H1 (cell line): ENCODE measurements around the gene GINS3. TPM values are rescaled to one million over a fixed set of nuclear protein-coding genes. Genes with fewer than 3 reads are reported as not detected.

Source experiments
- CTCF ChIA-PET: fragments of 300-600 bp; sonication (Branson Sonifier 250); formaldehyde crosslinking; loops from one replicate; lab custom pipeline; 2021; ENCODE audit not compliant: partially characterized antibody; lab: Charles Lee
- POLR2A ChIA-PET: fragments of 300-600 bp; sonication (Branson Sonifier 250); formaldehyde crosslinking; loops from one replicate; lab custom pipeline; 2021; ENCODE audit warnings: inconsistent platforms; ENCODE audit not compliant: partially characterized antibody; lab: Charles Lee
- DNase-seq, 2 experiments: peaks; one replicate each; pipeline versions ENCODE4 v3.0.0 to v3.0.0-alpha.2; 2010 to 2022; ENCODE audit warnings: low spot score in 2 of 2, low read depth in 1 of 2, mixed read lengths in 1 of 2
- FAIRE-seq: peaks from 2 replicates; lab custom pipeline; 2011; peaks lifted over from hg19 to GRCh38; lab: Jason Lieb, UNC
- H2AFZ ChIP-seq: 2 replicates; pipeline ENCODE4 v1.8.1; 2012; ENCODE audit warnings: low read length, inconsistent platforms
- H2AK5ac ChIP-seq: 2 replicates; pipeline ENCODE4 v1.6.1; 2013; ENCODE audit warnings: low read depth, low read length
- H2BK120ac ChIP-seq: replicated peaks from 2 replicates; pipeline ENCODE3; 2013; ENCODE audit warnings: low read depth, low read length, inconsistent platforms
- H2BK12ac ChIP-seq: 2 replicates; pipeline ENCODE4 v1.6.1; 2013; ENCODE audit warnings: low read depth, low read length
- H2BK15ac ChIP-seq: 2 replicates; pipeline ENCODE4 v1.6.1; 2013; ENCODE audit warnings: low read length
- H2BK20ac ChIP-seq: 2 replicates; pipeline ENCODE4 v1.6.1; 2013; ENCODE audit warnings: low read length
- H2BK5ac ChIP-seq: 2 replicates; pipeline ENCODE4 v1.6.1; 2013; ENCODE audit warnings: low read depth, low read length
- H3K14ac ChIP-seq: 2 replicates; pipeline ENCODE4 v1.6.1; 2013; ENCODE audit warnings: inconsistent platforms; ENCODE audit not compliant: insufficient read length
- H3K18ac ChIP-seq: 2 replicates; pipeline ENCODE4 v1.6.1; 2013; ENCODE audit warnings: low read length; ENCODE audit errors: extremely low read depth
- H3K23ac ChIP-seq: 2 replicates; pipeline ENCODE4 v1.6.1; 2013; ENCODE audit warnings: inconsistent platforms; ENCODE audit not compliant: insufficient read length
- H3K23me2 ChIP-seq: 2 replicates; pipeline ENCODE4 v1.6.1; 2013; ENCODE audit warnings: low read depth, low read length
- H3K27ac ChIP-seq: 2 replicates; pipeline ENCODE4 v1.6.1; 2011; ENCODE audit warnings: low read depth, low read length, inconsistent platforms
- H3K27me3 ChIP-seq, 4 experiments: replicated peaks in 1 of 4; 1 replicate in 1 of 4; 2 replicates in 3 of 4; pipeline versions ENCODE4 v1.6.1 to v1.8.1; 2011 to 2013; ENCODE audit warnings: low read length in 3 of 4, mild to moderate bottlenecking in 3 of 4, inconsistent platforms in 2 of 4, mixed read lengths in 2 of 4, moderate library complexity in 1 of 4; ENCODE audit not compliant: control insufficient read depth in 3 of 4, insufficient read depth in 3 of 4; ENCODE audit errors: extremely low read depth in 1 of 4
- H3K36me3 ChIP-seq, 4 experiments: 2 replicates each; pipeline versions ENCODE4 v1.6.1 to v1.8.1; 2011 to 2013; ENCODE audit warnings: mild to moderate bottlenecking in 4 of 4, low read length in 3 of 4, moderate library complexity in 2 of 4, control low read depth in 1 of 4, inconsistent platforms in 1 of 4; ENCODE audit not compliant: insufficient read depth in 4 of 4, control insufficient read depth in 2 of 4
- H3K4ac ChIP-seq: replicated peaks from 2 replicates; pipeline ENCODE3; 2013; ENCODE audit warnings: low read length, low read depth, mixed read lengths, inconsistent platforms; ENCODE audit not compliant: insufficient read length
- H3K4me1 ChIP-seq, 4 experiments: replicated peaks in 1 of 4; 1 replicate in 1 of 4; 2 replicates in 3 of 4; pipeline versions ENCODE4 v1.6.1 to v1.8.1; 2011 to 2013; ENCODE audit warnings: low read length in 3 of 4, inconsistent platforms in 2 of 4, mixed read lengths in 1 of 4; ENCODE audit not compliant: insufficient read depth in 4 of 4, control insufficient read depth in 3 of 4
- H3K4me2 ChIP-seq, 2 experiments: 2 replicates each; pipeline versions ENCODE4 v1.6.1 to v1.8.1; 2011 to 2013; ENCODE audit warnings: low read depth in 2 of 2, low read length in 2 of 2, control low read depth in 1 of 2, inconsistent platforms in 1 of 2, mild to moderate bottlenecking in 1 of 2; ENCODE audit not compliant: insufficient read depth in 1 of 2
- H3K4me3 ChIP-seq, 4 experiments: fragments of 200-600, 300-600 bp in 1 of 4; sonication (generic), shearing (Covaris generic), sonication (Bioruptor Twin) in 1 of 4; 2 replicates each; pipeline versions ENCODE4 v1.5.1 to v1.8.1; 2011 to 2016; ENCODE audit warnings: low read length in 4 of 4, low read depth in 3 of 4, control low read depth in 2 of 4, inconsistent platforms in 2 of 4, mild to moderate bottlenecking in 2 of 4, mixed read lengths in 1 of 4, moderate library complexity in 1 of 4; ENCODE audit not compliant: insufficient read depth in 2 of 4; ENCODE audit errors: extremely low read depth in 1 of 4
- H3K56ac ChIP-seq: replicated peaks from 2 replicates; pipeline ENCODE3; 2013; ENCODE audit warnings: low read depth, mild to moderate bottlenecking, mixed read lengths, low read length, inconsistent platforms; ENCODE audit not compliant: insufficient read length
- H3K79me1 ChIP-seq: 2 replicates; pipeline ENCODE4 v1.6.1; 2013; ENCODE audit warnings: low read depth, low read length, control low read depth
- H3K79me2 ChIP-seq, 2 experiments: 2 replicates each; pipeline versions ENCODE4 v1.6.1 to v1.8.1; 2012 to 2013; ENCODE audit warnings: low read length in 2 of 2, mild to moderate bottlenecking in 2 of 2, inconsistent platforms in 1 of 2; ENCODE audit not compliant: insufficient read depth in 2 of 2, control insufficient read depth in 1 of 2
- H3K9ac ChIP-seq, 4 experiments: replicated peaks in 1 of 4; 1 replicate in 1 of 4; 2 replicates in 3 of 4; pipeline versions ENCODE4 v1.6.1 to v1.8.1; 2011 to 2013; ENCODE audit warnings: low read depth in 3 of 4, low read length in 3 of 4, control low read depth in 2 of 4, mild to moderate bottlenecking in 2 of 4, moderate library complexity in 2 of 4, inconsistent platforms in 1 of 4; ENCODE audit errors: extremely low read depth in 1 of 4
- H3K9me3 ChIP-seq, 2 experiments: 2 replicates each; pipeline versions ENCODE4 v1.6.1 to v1.8.1; 2012 to 2013; ENCODE audit warnings: mild to moderate bottlenecking in 2 of 2, moderate library complexity in 2 of 2, control low read depth in 1 of 2, inconsistent platforms in 1 of 2, low read depth in 1 of 2, low read length in 1 of 2, mixed read lengths in 1 of 2; ENCODE audit not compliant: insufficient read depth in 2 of 2
- H4K20me1 ChIP-seq, 2 experiments: replicated peaks in 1 of 2; 2 replicates each; pipeline versions ENCODE3 to v1.8.1; 2011 to 2013; ENCODE audit warnings: inconsistent platforms in 2 of 2, low read length in 2 of 2, mild to moderate bottlenecking in 1 of 2; ENCODE audit not compliant: insufficient read depth in 2 of 2, control insufficient read depth in 1 of 2
- H4K5ac ChIP-seq: 2 replicates; pipeline ENCODE4 v1.6.1; 2013; ENCODE audit warnings: low read length, low read depth, mixed read lengths, inconsistent platforms; ENCODE audit not compliant: insufficient read length
- H4K8ac ChIP-seq: 2 replicates; pipeline ENCODE4 v1.8.0; 2013; ENCODE audit warnings: mild to moderate bottlenecking, moderate library complexity, low read length, inconsistent platforms; ENCODE audit not compliant: insufficient read depth; ENCODE audit errors: extremely low read depth
- H4K91ac ChIP-seq: replicated peaks from 2 replicates; pipeline ENCODE3; 2013; ENCODE audit warnings: low read length, mixed read lengths, inconsistent platforms; ENCODE audit not compliant: insufficient read length
- CHD1 ChIP-seq: IDR thresholded peaks from 2 replicates; pipeline ENCODE4 v1.6.1; 2012; ENCODE audit warnings: low read depth, low read length, improper control_type of control experiment
- KDM1A ChIP-seq: fragments of 200-600, 300-600 bp; sonication (generic); IDR thresholded peaks from 2 replicates; pipeline ENCODE4 v1.7.1; 2016; ENCODE audit warnings: mild to moderate bottlenecking, low read length, borderline replicate concordance
- POLR2A ChIP-seq, 2 experiments: IDR thresholded peaks; 1 replicate in 1 of 2; 2 replicates in 1 of 2; pipeline ENCODE4 v1.6.1; 2011; ENCODE audit warnings: low read depth in 2 of 2, low read length in 2 of 2, mild to moderate bottlenecking in 2 of 2; ENCODE audit errors: control extremely low read depth in 1 of 2
- SP1 ChIP-seq: IDR thresholded peaks from 2 replicates; pipeline ENCODE4 v1.6.1; 2011; ENCODE audit warnings: low read depth, low read length
- TEAD4 ChIP-seq: IDR thresholded peaks from 2 replicates; pipeline ENCODE4 v1.6.1; 2012; ENCODE audit warnings: low read depth, low read length, inconsistent platforms, mixed read lengths
- WGBS, 2 experiments: shearing (Covaris generic) in 1 of 2; methylation state at CpG; one replicate each; pipeline versions ENCODE4 v1.1.6 to v1.1.7; 2013 to 2015; ENCODE audit warnings: low lambda C conversion rate in 2 of 2, mixed read lengths in 2 of 2, inconsistent platforms in 1 of 2, low coverage in 1 of 2, missing lambda C conversion rate in 1 of 2; ENCODE audit not compliant: insufficient replicate concordance in 2 of 2, insufficient coverage in 1 of 2, insufficient read length in 1 of 2; ENCODE audit errors: extremely low coverage in 1 of 2, missing lambda C conversion rate in 1 of 2; 5-methylcytosine and 5-hydroxymethylcytosine counted together
- polyA plus RNA-seq, 7 experiments: library from polyadenylated mRNA; depleted of rRNA in 3 of 7; stranded (reverse) in 5 of 7; unstranded in 2 of 7; fragments of >200 nt in 5 of 7; fragments of 200-250 nt in 2 of 7; gene quantifications; 1 replicate in 5 of 7; 2 replicates in 1 of 7; 4 replicates in 1 of 7; pipeline versions ENCODE4 v1.2.1 to v1.2.3, GENCODE V29; 2011 to 2013; ENCODE audit warnings: missing spikeins in 2 of 7, mixed read lengths in 2 of 7
- total RNA-seq: library from RNA; stranded (reverse); fragmentation: NEBNext Ultra II Directional; extraction: Animal tissue kit (Norgen Biotek cat#: 25700); gene quantifications from 2 replicates; pipeline ENCODE4 v1.2.1, GENCODE V29; 2021

The GINS3 gene
- total and polyA plus RNA-seq, 2 of the 8 experiments (the other 6 are each of a cell fraction or from before 2014, with no cell fraction given): 12.9 to 15.4 TPM

GRCh38 chr16:58440131-58440530, 47.9 kb downstream of the GINS3 start:
- H2AFZ ChIP-seq: no peak overlapping the region
- CTCF ChIA-PET: no interaction called here
- H3K36me3 ChIP-seq: no peaks in the 10 kb centered on the region
- no peaks in the 10 kb centered on the region for H3K9me3 ChIP-seq
- no peak overlapping the region for H2BK15ac ChIP-seq
- H3K4me3 ChIP-seq: no peak overlapping the region
- DNase-seq: no peak
- H3K18ac ChIP-seq: no peak overlapping the region
- no peak overlapping the region for H2BK20ac ChIP-seq
- no peak overlapping the region for H3K9ac ChIP-seq
- no peak overlapping the region for H2BK120ac ChIP-seq
- H3K27me3 ChIP-seq: no peaks in the 10 kb centered on the region
- no peak overlapping the region for H2BK5ac ChIP-seq
- H3K14ac ChIP-seq: no peak overlapping the region
- H3K23ac ChIP-seq: no peak overlapping the region
- no peaks in the 10 kb centered on the region for H3K79me2 ChIP-seq
- FAIRE-seq: no peak
- no peak overlapping the region for H2AK5ac ChIP-seq
- no peaks in the 10 kb centered on the region for H3K79me1 ChIP-seq
- H3K4me2 ChIP-seq: no peak overlapping the region
- H4K5ac ChIP-seq: no peak overlapping the region
- no peak overlapping the region for H3K56ac ChIP-seq
- H4K20me1 ChIP-seq: no peaks in the 10 kb centered on the region
- H4K91ac ChIP-seq: no peak overlapping the region
- H3K27ac ChIP-seq: no peak overlapping the region
- WGBS, 2 experiments: 92% methylated on average over 3 of the region's 3 CpGs; no CpG with 5 or more reads in 1 of the 2 experiments
- no peak overlapping the region for H4K8ac ChIP-seq
- TF ChIP-seq SP1: no peak
- no peak for TF ChIP-seq KDM1A
- TF ChIP-seq CHD1: no peak
- no peak for TF ChIP-seq TEAD4
- TF ChIP-seq POLR2A (IDR thresholded peaks at IDR 0.05; ENCODE audit: control extremely low read depth in 1 of 2, low read depth in 2 of 2, low read length in 2 of 2): no peak
- H2BK12ac ChIP-seq: no peak overlapping the region
- H3K4ac ChIP-seq: no peak overlapping the region
- H3K23me2 ChIP-seq: no peaks in the 10 kb centered on the region
- H3K4me1 ChIP-seq: no peaks in the 10 kb centered on the region
- POLR2A ChIA-PET: no interaction called here
